Ishikawa (cell line): Measurements from ENCODE around the gene NSMCE1.

Experiments
- CEBPB ChIP-seq: IDR thresholded peaks from 2 replicates; pipeline ENCODE4 v1.6.1; 2012
- CREB1 ChIP-seq: IDR thresholded peaks from 2 replicates; pipeline ENCODE4 v1.6.1; 2012; ENCODE audit warnings: low read depth
- EGR1 ChIP-seq: IDR thresholded peaks from 2 replicates; pipeline ENCODE4 v1.6.1; 2012
- EP300 ChIP-seq: IDR thresholded peaks from 2 replicates; pipeline ENCODE4 v1.6.1; 2012; ENCODE audit warnings: borderline replicate concordance
- FOXM1 ChIP-seq: IDR thresholded peaks from 2 replicates; pipeline ENCODE4 v1.6.1; 2012; ENCODE audit warnings: low read depth, borderline replicate concordance
- NFIC ChIP-seq: IDR thresholded peaks from 2 replicates; pipeline ENCODE4 v1.6.1; 2012
- RAD21 ChIP-seq: IDR thresholded peaks from 2 replicates; pipeline ENCODE4 v1.6.1; 2012; ENCODE audit warnings: low read depth
- TAF1 ChIP-seq: IDR thresholded peaks from 2 replicates; pipeline ENCODE4 v1.6.1; 2012; ENCODE audit warnings: low read depth, mild to moderate bottlenecking
- TCF12 ChIP-seq: IDR thresholded peaks from 2 replicates; pipeline ENCODE4 v1.6.1; 2012; ENCODE audit warnings: low read depth
- TEAD4 ChIP-seq: IDR thresholded peaks from 2 replicates; pipeline ENCODE4 v1.6.1; 2012
- YY1 ChIP-seq: IDR thresholded peaks from 2 replicates; pipeline ENCODE4 v1.6.1; 2012; ENCODE audit warnings: low read depth
- ZBTB7A ChIP-seq: IDR thresholded peaks from 2 replicates; pipeline ENCODE4 v1.6.1; 2012; ENCODE audit warnings: low read depth
- TF ChIP-seq, protein P1 (sequence below): IDR thresholded peaks from 2 replicates; pipeline ENCODE4 v1.6.1; 2012
- TF ChIP-seq, protein P2 (sequence below): IDR thresholded peaks from 2 replicates; pipeline ENCODE4 v1.6.1; 2012
- TF ChIP-seq, protein P3 (sequence below): IDR thresholded peaks from 2 replicates; pipeline ENCODE4 v1.6.1; 2012; ENCODE audit warnings: low read depth, mild to moderate bottlenecking

Gene NSMCE1

DNA sequence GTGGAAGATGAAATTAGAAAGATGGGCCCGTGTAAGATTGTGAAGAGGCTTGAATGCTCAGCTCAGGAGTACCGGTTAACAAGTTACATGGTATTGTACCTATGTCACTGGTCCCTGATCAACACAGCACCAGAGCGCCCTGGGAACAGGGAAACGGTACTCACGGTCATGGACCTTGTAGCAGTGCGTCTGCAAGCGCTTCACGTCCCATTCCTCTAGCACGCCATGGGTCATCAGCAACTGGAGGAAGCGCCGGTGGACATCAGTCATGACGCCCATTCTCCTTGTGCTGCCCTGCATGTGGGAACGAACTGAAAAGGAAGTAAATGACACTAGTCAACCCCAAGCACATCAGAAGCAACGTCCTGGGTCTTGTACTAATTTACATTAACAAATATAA is 11.3 kb downstream of the NSMCE1 start:
- TF ChIP-seq YY1, result no peak
- no peak for TF ChIP-seq TCF12
- no peak for TF ChIP-seq NFIC
- TF ChIP-seq, protein P1, sequence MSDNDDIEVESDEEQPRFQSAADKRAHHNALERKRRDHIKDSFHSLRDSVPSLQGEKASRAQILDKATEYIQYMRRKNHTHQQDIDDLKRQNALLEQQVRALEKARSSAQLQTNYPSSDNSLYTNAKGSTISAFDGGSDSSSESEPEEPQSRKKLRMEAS, result no peak

DNA sequence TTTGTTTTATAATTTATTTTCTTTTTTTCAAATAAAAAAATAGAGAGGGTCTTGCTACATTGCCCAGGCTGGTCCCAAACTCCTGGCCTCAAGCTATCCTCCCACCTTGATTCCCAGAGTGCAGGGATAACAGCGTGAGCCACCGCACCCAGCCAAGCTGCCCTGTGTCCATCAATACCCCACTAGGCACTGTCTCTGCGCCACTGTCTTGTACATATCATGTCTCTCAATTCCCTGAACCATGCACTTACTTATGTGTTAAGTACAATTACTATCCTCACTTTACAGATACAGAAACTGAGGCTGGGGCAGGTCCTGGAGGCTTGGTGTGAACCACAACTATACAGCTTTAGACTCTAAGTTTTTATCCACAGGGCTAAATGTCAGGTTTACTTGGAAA is 11.7 kb downstream of the NSMCE1 start:
- no peak for TF ChIP-seq CREB1
- TF ChIP-seq ZBTB7A, result no peak
- TF ChIP-seq NFIC, result no peak
- TF ChIP-seq TEAD4, result no peak
- no peak for TF ChIP-seq FOXM1
- TF ChIP-seq TCF12, result no peak
- no peak for TF ChIP-seq EP300

DNA sequence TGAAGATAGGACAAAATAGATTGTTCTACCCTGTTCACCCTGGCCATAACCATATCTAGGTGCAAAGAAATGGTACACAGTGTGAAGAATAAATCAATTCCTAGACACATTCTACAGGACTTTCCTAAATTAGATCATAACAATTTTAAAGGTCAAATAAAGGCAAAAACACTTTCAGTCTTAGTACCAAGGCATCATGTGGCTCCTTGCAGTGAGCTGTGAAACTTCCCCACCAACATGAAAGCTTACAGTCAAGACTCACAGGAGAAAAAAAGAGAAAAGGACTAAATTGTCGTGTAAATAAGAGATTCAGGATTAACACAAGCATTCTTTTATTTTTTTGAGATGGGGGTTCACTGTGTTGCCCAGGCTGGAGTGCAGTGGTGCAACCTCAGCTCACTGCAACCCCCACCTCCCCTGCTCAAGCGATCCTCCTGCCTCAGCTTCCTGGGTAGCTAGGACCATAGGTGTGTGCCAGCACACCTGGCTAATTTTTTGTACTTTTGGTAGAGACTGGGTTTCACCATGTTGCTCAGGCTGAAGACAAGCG is 14.2 kb downstream of the NSMCE1 start:
- no peak for TF ChIP-seq EP300
- no peak for TF ChIP-seq EGR1
- TF ChIP-seq CEBPB, result no peak
- no peak for TF ChIP-seq YY1
- TF ChIP-seq, protein P2, sequence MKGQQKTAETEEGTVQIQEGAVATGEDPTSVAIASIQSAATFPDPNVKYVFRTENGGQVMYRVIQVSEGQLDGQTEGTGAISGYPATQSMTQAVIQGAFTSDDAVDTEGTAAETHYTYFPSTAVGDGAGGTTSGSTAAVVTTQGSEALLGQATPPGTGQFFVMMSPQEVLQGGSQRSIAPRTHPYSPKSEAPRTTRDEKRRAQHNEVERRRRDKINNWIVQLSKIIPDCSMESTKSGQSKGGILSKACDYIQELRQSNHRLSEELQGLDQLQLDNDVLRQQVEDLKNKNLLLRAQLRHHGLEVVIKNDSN, result no peak
- TF ChIP-seq, protein P3, sequence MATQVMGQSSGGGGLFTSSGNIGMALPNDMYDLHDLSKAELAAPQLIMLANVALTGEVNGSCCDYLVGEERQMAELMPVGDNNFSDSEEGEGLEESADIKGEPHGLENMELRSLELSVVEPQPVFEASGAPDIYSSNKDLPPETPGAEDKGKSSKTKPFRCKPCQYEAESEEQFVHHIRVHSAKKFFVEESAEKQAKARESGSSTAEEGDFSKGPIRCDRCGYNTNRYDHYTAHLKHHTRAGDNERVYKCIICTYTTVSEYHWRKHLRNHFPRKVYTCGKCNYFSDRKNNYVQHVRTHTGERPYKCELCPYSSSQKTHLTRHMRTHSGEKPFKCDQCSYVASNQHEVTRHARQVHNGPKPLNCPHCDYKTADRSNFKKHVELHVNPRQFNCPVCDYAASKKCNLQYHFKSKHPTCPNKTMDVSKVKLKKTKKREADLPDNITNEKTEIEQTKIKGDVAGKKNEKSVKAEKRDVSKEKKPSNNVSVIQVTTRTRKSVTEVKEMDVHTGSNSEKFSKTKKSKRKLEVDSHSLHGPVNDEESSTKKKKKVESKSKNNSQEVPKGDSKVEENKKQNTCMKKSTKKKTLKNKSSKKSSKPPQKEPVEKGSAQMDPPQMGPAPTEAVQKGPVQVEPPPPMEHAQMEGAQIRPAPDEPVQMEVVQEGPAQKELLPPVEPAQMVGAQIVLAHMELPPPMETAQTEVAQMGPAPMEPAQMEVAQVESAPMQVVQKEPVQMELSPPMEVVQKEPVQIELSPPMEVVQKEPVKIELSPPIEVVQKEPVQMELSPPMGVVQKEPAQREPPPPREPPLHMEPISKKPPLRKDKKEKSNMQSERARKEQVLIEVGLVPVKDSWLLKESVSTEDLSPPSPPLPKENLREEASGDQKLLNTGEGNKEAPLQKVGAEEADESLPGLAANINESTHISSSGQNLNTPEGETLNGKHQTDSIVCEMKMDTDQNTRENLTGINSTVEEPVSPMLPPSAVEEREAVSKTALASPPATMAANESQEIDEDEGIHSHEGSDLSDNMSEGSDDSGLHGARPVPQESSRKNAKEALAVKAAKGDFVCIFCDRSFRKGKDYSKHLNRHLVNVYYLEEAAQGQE, result no peak
- TF ChIP-seq TAF1, result no peak
- TF ChIP-seq TCF12, result no peak
- no peak for TF ChIP-seq NFIC
- no peak for TF ChIP-seq CREB1
- TF ChIP-seq RAD21, result no peak
- no peak for TF ChIP-seq ZBTB7A
- TF ChIP-seq TEAD4, result no peak
- TF ChIP-seq FOXM1, result no peak
- TF ChIP-seq, protein P1, result no peak

DNA sequence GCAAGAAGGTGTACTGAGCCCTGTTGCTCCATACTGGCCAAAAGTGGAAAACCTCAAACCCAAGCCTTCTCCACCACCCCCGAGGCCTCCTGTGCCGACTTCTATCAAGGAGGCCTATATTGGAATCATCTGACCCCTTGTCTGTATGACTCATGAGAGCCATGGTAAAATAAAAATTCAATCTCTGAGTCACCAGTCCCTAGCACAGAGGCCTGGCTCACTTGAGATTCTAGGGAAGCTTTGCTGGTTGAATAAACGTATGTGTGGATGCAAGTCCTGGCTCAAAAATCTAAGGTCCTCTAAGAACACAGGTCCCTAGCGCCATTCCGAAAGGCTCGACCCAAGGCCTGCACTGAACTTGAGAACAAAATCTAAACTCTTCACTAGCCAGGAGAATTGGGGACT is 15.0 kb downstream of the NSMCE1 start:
- TF ChIP-seq CEBPB, result no peak
- TF ChIP-seq EGR1, result no peak
- TF ChIP-seq FOXM1, result no peak
- TF ChIP-seq YY1, result no peak
- no peak for TF ChIP-seq CREB1
- TF ChIP-seq, protein P3, result no peak

DNA sequence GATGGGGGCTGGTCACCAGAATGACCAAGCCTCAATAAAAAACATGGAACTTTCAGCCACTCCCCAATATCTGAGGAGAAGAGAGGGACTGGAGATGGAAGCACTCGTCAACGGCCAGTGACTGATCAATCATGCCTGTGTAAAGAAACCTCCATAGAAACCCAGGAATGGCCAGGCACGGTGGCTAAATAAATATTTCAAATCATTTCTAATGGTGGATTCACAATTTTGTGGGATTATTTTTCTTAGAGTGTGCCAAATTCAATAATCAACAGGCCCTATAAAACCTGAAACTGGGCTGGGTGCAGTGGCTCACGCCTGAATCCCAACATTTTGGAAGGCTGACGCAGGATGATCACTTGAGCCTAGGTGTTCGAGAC is 16.4 kb downstream of the NSMCE1 start:
- TF ChIP-seq, protein P3, result no peak
- no peak for TF ChIP-seq CEBPB
- no peak for TF ChIP-seq EGR1
- no peak for TF ChIP-seq CREB1
- TF ChIP-seq, protein P1, result no peak
- TF ChIP-seq TEAD4, result no peak
- no peak for TF ChIP-seq ZBTB7A
- no peak for TF ChIP-seq EP300
- TF ChIP-seq TAF1, result no peak
- TF ChIP-seq, protein P2, result no peak
